Endothelial cell (in vitro differentiated cells): ENCODE results near the gene MBOAT7. TPM values are rescaled to one million over a fixed set of nuclear protein-coding genes. Genes with fewer than 3 reads are reported as not detected.

Experiments used
- DNase-seq: peaks from one replicate; pipeline ENCODE4 v3.0.0; 2021; ENCODE audit warnings: low spot score
- H3K27ac Mint-ChIP-seq: one replicate; pipeline ENCODE4 v1.8.0; 2021; ENCODE audit warnings: mixed read lengths, inconsistent platforms; ENCODE audit not compliant: unreplicated experiment
- H3K27me3 Mint-ChIP-seq: one replicate; pipeline ENCODE4 v1.8.0; 2021; ENCODE audit warnings: mild to moderate bottlenecking, moderate library complexity, mixed read lengths, inconsistent platforms; ENCODE audit not compliant: unreplicated experiment
- H3K36me3 Mint-ChIP-seq: one replicate; pipeline ENCODE4 v1.8.0; 2021; ENCODE audit warnings: mild to moderate bottlenecking, low read depth, mixed read lengths, inconsistent platforms; ENCODE audit not compliant: unreplicated experiment
- H3K4me1 Mint-ChIP-seq: one replicate; pipeline ENCODE4 v1.8.0; 2021; ENCODE audit warnings: mild to moderate bottlenecking, mixed read lengths, inconsistent platforms; ENCODE audit not compliant: unreplicated experiment
- H3K4me3 Mint-ChIP-seq: one replicate; pipeline ENCODE4 v1.8.0; 2021; ENCODE audit warnings: mild to moderate bottlenecking, mixed read lengths, inconsistent platforms; ENCODE audit not compliant: unreplicated experiment
- H3K9me3 Mint-ChIP-seq: one replicate; pipeline ENCODE4 v1.8.0; 2021; ENCODE audit warnings: mixed read lengths, inconsistent platforms; ENCODE audit not compliant: unreplicated experiment
- CTCF ChIP-seq: fragments of 200-600 bp; sonication (generic); IDR thresholded peaks from one replicate; pipeline ENCODE4 v1.5.0; 2021; ENCODE audit warnings: antibody characterized with exemption; ENCODE audit not compliant: unreplicated experiment
- total RNA-seq: library from RNA; stranded (reverse); fragmentation: NEBNext Ultra II Directional; extraction: Animal tissue kit (Norgen Biotek cat#: 25700); gene quantifications from one replicate; pipeline ENCODE4 v1.2.1, GENCODE V29; 2021; ENCODE audit not compliant: unreplicated experiment

The MBOAT7 gene
- total RNA-seq, 1 donor from 2014 or later = 203 TPM

GRCh38 chr19:54125713-54126112 lies 63.7 kb downstream of the MBOAT7 start:
- Mint-ChIP-seq H3K27me3 (peaks cover 10% of the 10 kb centered on the region), H3K4me1 (no peaks in the 10 kb centered on the region), H3K36me3 (peaks cover 27% of the 10 kb centered on the region), H3K27ac (peak overlapping the region; percentile 30), H3K9me3 (no peaks in the 10 kb centered on the region), H3K4me3 (no peak overlapping the region)
- no peak for DNase-seq
- TF ChIP-seq CTCF = no peak

GRCh38 chr19:54124393-54124792 lies 65.0 kb downstream of the MBOAT7 start:
- no peak for TF ChIP-seq CTCF
- no peaks in the 10 kb centered on the region for H3K4me1 Mint-ChIP-seq
- peaks cover 14% of the 10 kb centered on the region for H3K27me3 Mint-ChIP-seq
- H3K36me3 Mint-ChIP-seq = peaks cover 35% of the 10 kb centered on the region
- DNase-seq = no peak
- H3K4me3 Mint-ChIP-seq = no peak overlapping the region
- H3K9me3 Mint-ChIP-seq = no peaks in the 10 kb centered on the region
- H3K27ac Mint-ChIP-seq = no peak overlapping the region

GRCh38 chr19:54123682-54124081 lies 65.7 kb downstream of the MBOAT7 start:
- Mint-ChIP-seq H3K4me1 (no peaks in the 10 kb centered on the region), H3K36me3 (peaks cover 35% of the 10 kb centered on the region), H3K9me3 (no peaks in the 10 kb centered on the region), H3K27ac (no peak overlapping the region), H3K4me3 (no peak overlapping the region), H3K27me3 (peaks cover 14% of the 10 kb centered on the region)
- no peak for TF ChIP-seq CTCF
- DNase-seq = no peak

Other genes with a start within 250 kb of the MBOAT7 start
- 12.9 TPM for gene CACNG8, start 226.6 kb downstream of the MBOAT7 start, total RNA-seq
- 0.21 TPM for gene CACNG6, start 197.9 kb downstream of the MBOAT7 start, total RNA-seq
- gene VSTM1, start 125.7 kb downstream of the MBOAT7 start, total RNA-seq = 2.2 TPM
- gene TARM1, start 108.2 kb downstream of the MBOAT7 start, total RNA-seq = not detected
- 0.21 TPM for gene OSCAR, start 88.8 kb downstream of the MBOAT7 start, total RNA-seq
- gene NDUFA3, start 86.7 kb downstream of the MBOAT7 start, total RNA-seq = 126 TPM
- 24.8 TPM for gene TFPT, start 73.9 kb downstream of the MBOAT7 start, total RNA-seq
- gene PRPF31, start 73.8 kb downstream of the MBOAT7 start, total RNA-seq = 71.7 TPM
- gene CNOT3, start 51.8 kb downstream of the MBOAT7 start, total RNA-seq = 62.2 TPM
- gene LENG1, start 29.9 kb downstream of the MBOAT7 start, total RNA-seq = 3.4 TPM
- gene TMC4, start 16.4 kb downstream of the MBOAT7 start, total RNA-seq = 2.6 TPM
- 27.8 TPM for gene TSEN34, start 1.7 kb upstream of the MBOAT7 start, total RNA-seq
- 1,195 TPM for gene RPS9, start 11.3 kb upstream of the MBOAT7 start, total RNA-seq
- not detected for gene LILRB3, start 33.4 kb upstream of the MBOAT7 start, total RNA-seq
- not detected for gene LILRA6, start 53.2 kb upstream of the MBOAT7 start, total RNA-seq
- gene LILRB5, start 67.7 kb upstream of the MBOAT7 start, total RNA-seq = not detected
- not detected for gene LILRB2, start 91.5 kb upstream of the MBOAT7 start, total RNA-seq
- not detected for gene LILRA5, start 123.6 kb upstream of the MBOAT7 start, total RNA-seq
- not detected for gene LILRA4, start 149.6 kb upstream of the MBOAT7 start, total RNA-seq
- 2.1 TPM for gene LAIR1, start 175.4 kb upstream of the MBOAT7 start, total RNA-seq
- gene TTYH1, start 225.9 kb upstream of the MBOAT7 start, total RNA-seq = 10.4 TPM